ENCODE measurements around the gene CBFA2T3. TPM values are rescaled to one million over a fixed set of nuclear protein-coding genes. Genes with fewer than 3 reads are reported as not detected.

The CBFA2T3 gene
- total and polyA plus RNA-seq, 2 of the 13 experiments (the other 11 are each of a cell fraction or from before 2014, with no cell fraction given), result 0.05 TPM; not detected in 1

DNA sequence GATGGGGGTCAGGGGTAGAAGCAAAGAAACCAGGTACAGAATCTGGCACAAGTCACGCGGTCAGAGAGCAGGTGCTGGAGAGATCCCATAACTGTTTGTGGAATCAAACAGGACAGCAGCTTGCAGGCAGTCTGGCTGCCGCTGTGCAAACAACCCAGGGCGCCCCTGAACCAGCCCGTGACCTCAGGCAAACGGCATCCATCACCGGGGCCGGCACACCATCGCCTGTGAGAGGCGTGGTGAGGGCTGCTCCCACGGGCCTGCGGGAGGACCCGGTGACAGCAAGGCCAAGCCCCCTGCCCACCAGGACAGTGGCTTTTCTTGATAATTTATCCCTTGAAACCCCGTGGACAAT lies 47.9 kb downstream of the CBFA2T3 start (continued):
- 0 out of 2 replicates have a peak, but pooled peaks have one; percentile 17 for TF ChIP-seq ZBTB37 (CRISPR knock-in tag; IDR thresholded peaks at IDR 0.05)
- TF ChIP-seq RXRB (CRISPR knock-in tag; IDR thresholded peaks at IDR 0.05; ENCODE audit: borderline replicate concordance), result peak; percentile 35; the same call in 1 of the 2 replicates
- TF ChIP-seq JUND (CRISPR knock-in tag; IDR thresholded peaks at IDR 0.05), result 0 out of 2 replicates have a peak, but pooled peaks have one; percentile 33
- TF ChIP-seq CREB1 (IDR thresholded peaks at IDR 0.05), result no peak
- no peak for TF ChIP-seq CREB1 (CRISPR knock-in tag; IDR thresholded peaks at IDR 0.05)
- TF ChIP-seq ZNF382 (CRISPR knock-in tag; IDR thresholded peaks at IDR 0.05; ENCODE audit: borderline replicate concordance), result no peak
- TF ChIP-seq SAP130 (CRISPR knock-in tag; IDR thresholded peaks at IDR 0.05; ENCODE audit: low read depth), result 0 out of 2 replicates have a peak, but pooled peaks have one; percentile 19
- no peak for TF ChIP-seq MXD1 (CRISPR knock-in tag; IDR thresholded peaks at IDR 0.05)
- no peak for TF ChIP-seq FOXJ3 (CRISPR knock-in tag; IDR thresholded peaks at IDR 0.05; ENCODE audit: borderline replicate concordance)
- TF ChIP-seq ZNF605 (CRISPR knock-in tag; IDR thresholded peaks at IDR 0.05), result no peak
- TF ChIP-seq THAP9 (CRISPR knock-in tag; IDR thresholded peaks at IDR 0.05; ENCODE audit: borderline replicate concordance), result no peak
- TF ChIP-seq, protein P1, sequence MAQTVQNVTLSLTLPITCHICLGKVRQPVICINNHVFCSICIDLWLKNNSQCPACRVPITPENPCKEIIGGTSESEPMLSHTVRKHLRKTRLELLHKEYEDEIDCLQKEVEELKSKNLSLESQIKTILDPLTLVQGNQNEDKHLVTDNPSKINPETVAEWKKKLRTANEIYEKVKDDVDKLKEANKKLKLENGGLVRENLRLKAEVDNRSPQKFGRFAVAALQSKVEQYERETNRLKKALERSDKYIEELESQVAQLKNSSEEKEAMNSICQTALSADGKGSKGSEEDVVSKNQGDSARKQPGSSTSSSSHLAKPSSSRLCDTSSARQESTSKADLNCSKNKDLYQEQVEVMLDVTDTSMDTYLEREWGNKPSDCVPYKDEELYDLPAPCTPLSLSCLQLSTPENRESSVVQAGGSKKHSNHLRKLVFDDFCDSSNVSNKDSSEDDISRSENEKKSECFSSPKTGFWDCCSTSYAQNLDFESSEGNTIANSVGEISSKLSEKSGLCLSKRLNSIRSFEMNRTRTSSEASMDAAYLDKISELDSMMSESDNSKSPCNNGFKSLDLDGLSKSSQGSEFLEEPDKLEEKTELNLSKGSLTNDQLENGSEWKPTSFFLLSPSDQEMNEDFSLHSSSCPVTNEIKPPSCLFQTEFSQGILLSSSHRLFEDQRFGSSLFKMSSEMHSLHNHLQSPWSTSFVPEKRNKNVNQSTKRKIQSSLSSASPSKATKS (CRISPR knock-in tag; IDR thresholded peaks at IDR 0.05), result no peak
- TF ChIP-seq NR2F6 (IDR thresholded peaks at IDR 0.05), result no peak
- peak; percentile 67 for TF ChIP-seq NR2F6 (CRISPR knock-in tag; IDR thresholded peaks at IDR 0.05)
- no peak for TF ChIP-seq PLRG1 (conservative IDR thresholded peaks at IDR 0.05)
- TF ChIP-seq, protein P2, sequence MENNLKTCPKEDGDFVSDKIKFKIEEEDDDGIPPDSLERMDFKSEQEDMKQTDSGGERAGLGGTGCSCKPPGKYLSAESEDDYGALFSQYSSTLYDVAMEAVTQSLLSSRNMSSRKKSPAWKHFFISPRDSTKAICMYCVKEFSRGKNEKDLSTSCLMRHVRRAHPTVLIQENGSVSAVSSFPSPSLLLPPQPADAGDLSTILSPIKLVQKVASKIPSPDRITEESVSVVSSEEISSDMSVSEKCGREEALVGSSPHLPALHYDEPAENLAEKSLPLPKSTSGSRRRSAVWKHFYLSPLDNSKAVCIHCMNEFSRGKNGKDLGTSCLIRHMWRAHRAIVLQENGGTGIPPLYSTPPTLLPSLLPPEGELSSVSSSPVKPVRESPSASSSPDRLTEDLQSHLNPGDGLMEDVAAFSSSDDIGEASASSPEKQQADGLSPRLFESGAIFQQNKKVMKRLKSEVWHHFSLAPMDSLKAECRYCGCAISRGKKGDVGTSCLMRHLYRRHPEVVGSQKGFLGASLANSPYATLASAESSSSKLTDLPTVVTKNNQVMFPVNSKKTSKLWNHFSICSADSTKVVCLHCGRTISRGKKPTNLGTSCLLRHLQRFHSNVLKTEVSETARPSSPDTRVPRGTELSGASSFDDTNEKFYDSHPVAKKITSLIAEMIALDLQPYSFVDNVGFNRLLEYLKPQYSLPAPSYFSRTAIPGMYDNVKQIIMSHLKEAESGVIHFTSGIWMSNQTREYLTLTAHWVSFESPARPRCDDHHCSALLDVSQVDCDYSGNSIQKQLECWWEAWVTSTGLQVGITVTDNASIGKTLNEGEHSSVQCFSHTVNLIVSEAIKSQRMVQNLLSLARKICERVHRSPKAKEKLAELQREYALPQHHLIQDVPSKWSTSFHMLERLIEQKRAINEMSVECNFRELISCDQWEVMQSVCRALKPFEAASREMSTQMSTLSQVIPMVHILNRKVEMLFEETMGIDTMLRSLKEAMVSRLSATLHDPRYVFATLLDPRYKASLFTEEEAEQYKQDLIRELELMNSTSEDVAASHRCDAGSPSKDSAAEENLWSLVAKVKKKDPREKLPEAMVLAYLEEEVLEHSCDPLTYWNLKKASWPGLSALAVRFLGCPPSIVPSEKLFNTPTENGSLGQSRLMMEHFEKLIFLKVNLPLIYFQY (CRISPR knock-in tag; IDR thresholded peaks at IDR 0.05; ENCODE audit: borderline replicate concordance), result no peak
- TF ChIP-seq RARG (CRISPR knock-in tag; IDR thresholded peaks at IDR 0.05; ENCODE audit: low read depth), result no peak

All from HepG2 (cell line).